GDM1 (cell line): ENCODE results near the gene SF1.

Experiments used
- DNase-seq: peaks from one replicate; lab custom pipeline; 2025; lab: John Stamatoyannopoulos, UW

The SF1 gene

DNA sequence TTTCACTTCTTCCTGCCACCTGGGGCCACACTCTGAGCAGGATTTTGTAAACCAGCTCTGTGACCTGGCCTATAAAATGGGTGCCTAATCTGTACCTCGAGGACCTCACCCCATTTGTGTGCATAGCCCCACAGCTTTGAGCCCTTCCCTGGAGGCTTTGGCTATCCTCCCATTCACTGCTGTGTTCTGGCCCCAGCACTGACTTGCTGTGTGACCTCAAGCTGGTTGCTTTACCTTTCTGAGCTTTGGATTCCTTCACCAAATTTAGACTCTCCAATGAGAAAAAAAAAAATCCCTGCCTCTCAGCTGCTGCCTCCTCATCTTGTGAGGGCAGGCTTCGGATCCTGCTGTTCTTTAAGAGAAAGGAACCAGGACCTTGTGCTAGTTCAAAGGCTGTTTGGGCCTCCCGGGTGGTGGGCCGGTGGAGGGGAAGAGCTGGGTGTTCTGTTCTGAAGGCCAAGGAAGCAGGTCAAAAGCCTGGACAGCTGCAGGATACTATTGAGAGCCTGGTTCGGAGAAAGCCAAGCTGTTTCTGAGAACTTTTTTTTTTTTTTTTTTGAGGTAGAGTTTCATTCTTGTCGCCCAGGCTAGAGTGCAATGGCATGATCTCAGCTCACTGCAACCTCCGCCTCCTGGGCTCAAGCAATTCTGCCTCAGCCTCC lies 17.5 kb downstream of the SF1 start:
- no peak for DNase-seq

DNA sequence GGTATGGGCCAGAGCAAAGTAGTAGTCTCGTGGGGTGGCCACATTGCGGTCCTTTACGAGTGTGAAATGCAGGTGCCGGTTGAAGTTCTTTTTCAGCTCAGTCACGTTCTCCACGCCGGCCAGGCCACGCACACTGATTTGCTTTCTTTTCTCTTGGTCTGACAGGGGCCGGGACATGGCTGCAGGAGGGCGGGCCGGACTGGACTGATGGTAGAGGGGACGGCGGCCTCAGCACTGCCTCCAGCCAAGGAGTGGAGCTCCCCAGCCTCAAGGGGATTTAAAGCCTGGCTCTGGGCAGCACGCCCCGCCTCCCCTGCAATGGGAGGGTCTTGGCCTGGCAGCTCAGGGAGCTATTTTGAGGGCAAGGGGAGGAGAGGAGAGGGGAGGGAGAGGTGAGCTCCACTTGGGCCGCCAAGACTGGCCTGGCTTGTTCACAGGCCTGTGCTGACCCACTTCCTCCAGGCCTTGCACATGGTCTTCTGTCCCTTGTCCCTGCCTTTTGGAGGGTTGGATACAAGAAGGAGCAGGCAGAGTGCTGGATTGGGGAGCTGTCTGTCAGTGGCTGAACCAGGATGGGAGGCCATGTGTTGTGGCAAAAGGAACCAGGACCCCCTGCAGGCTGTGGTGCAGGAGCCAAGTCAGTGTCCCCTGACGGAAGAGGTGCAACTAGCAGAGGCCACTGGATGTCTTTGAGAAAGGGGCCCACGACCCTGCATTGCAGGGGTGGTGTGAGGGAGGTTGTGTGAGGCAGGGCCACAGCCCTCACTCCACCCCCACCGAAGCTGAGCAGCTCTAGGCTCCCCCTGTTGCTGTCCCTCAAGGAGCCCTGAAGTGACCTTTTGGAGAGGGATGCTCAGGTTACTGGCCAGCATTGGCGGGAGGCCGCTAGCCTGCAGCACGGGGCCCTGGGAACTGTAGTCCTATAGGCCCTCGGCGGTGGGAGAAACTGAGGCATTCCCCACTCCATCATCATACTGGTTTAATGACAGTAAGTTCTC lies 18.3 kb downstream of the SF1 start, which contains the start of gene PYGM:
TSS of gene PYGM (minus strand) at position 253 of the 998 bp plus-strand sequence. CDS start at position 177, 76 bp downstream.
- no peak for DNase-seq

DNA sequence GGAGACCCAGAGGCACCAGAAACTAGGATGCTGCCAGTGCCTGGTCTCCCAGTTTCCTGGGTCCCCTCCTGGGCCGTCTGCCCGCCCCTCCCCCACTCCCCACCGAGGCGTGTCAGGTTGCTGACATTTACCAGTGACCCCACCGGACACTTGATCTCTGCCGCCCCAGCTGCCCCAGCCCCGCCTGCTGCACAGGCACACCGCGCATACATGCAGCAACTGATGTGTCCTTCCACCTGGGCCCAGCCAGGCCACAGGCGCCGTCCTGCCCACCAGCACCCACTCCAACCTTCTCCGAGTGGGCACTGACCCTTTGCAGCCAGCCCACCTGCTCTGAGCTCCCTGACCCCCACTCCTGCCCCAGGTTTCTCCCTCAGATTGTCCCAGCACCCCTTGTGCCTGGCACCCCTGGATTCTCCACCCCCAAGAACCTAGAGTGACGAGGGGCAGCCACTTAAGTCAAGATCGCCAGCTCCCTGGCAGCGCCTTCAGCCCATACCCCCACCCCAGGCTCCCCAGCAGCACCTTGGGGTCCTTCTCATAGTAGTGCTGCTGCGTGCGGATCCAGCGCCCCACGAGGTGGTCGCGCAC lies 19.1 kb downstream of the SF1 start:
- no peak for DNase-seq

DNA sequence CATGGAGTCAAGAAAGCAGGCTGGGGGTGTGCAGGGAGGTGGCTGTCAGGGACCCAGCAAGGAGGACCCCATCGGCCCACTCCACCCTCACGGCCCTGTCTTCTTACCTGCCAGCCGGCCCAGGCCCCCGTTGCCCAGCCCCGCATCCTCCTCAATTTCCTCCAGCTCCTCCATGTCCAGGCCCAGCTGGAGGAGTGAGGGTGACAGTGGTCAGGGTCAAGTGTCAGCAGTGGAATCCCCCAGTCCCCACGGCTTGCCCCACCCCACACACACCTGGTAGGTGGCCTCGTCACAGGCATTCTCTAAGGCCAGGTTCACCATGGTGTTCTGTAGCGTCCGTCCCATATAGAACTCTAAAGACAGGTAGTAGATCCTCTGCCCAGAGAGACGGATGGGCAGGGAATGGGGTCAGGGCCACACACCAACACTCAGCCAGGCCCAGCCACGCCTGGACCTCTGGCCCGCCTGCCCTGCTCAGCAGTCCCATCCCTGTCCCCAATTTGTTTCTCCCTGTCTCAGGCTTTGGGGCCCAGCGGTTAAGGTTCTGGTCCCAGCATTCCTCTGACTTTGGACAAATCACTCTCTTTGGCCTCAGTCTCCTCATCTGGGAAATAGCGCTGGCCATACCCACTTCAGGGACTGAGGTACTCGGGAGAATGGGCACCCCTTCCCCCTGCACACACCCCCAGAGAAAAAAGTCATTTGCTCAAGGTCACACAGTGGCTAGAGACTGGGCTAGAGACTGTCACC lies 19.8 kb downstream of the SF1 start:
- no peak for DNase-seq

DNA sequence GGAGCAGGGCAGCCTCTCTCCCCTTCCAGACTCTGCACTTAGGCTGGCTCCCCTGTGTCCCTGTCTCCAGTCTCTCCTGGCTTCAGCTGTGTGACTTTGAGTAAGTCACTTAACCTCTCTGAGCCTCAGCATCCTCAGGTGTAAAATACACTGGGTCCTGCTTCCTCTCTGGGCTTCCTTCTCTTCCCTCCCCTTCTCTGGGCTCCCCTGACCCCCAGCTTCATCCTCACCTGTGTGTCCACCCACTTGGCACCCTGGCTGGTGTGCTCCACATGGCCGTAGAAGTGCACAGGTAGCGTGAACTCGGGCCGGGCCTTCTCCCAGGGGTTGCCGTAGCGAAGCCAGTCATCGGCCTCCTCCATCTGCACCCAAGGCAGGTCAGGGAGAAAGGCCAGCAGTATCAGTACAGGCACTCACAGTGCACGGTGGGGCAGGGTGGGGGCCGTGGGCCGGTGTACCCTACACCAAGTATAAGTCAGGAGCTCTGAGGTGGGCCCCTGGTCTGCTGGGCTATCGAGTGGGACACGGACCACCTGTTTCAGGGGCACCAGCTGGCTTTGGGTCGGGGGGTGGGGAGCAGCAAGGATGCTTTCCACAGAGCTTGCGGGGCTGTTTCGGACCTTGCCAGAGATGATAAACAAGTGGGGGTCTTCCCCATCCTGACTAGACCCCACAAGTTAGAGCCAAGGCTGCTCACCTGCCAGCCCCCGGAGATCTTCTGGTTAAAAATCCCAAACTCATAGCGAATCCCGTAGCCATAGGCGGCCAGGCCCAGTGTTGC lies 20.6 kb downstream of the SF1 start:
- no peak for DNase-seq

DNA sequence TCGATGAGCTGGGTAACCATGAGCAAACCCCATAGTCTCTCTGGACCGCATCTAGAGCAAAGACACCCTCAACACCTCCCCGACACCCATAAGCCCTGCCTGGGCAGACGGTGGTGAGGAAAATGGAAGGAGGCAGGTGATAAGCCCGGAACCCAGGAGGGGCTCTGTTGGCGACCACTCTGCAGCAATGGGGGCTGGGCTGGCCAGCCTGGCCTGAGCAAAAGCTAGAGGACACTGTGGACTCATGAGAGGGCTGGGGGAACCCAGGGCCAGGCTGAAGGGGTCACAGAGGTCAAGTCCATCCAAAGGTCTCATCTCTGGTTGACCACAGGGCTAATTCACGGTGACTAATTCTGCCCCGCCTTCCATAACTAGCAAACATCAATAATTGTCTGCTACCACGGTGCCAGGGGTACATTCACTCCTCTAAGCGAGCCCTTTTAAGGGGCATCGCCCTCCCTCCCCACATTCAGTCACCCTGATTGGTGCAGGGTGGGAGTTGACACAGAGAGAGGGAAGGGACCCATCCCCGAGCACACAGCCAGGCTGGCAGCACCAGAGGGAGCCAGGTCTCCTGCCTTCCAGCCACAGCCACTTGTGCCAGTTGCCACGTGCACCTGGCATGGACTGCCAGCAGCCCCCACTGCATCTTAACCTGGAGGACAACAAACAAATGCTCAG lies 22.5 kb downstream of the SF1 start:
- no peak for DNase-seq

DNA sequence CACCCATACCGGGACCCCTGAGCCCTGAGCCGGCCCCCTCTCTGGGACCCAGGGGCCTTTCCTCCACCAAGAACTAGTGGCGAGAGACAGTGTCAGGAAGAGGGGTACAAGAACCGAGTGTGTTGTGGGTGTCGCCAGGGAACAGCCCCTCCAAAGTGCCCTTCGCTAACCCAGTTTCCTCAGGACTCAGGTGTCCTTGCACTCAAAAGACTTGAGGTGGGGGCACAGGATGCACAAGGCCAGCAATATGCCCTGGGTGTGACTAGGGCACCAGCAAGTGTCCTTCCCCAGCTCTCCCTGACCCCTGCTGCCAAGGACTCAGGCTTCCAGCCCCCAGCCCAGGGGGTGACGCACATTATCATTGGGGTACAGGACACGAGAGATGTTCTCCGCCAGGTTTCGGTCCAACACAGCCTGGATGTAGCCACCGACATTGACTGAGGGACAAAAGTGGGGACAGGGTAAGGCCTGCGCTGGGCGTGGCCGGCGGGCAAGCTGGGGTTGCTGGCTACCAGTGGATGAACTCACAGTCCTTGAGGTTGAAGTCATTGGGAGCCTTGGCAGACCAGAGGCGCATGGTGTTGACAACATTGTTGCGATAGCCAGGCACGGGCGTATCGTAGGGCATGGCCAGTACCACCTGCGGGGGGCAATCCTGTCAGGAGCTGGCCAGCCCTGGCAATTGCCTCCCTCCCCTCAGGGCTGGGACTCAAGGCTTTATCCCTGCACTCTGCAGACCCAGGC lies 23.3 kb downstream of the SF1 start:
- DNase-seq, result no peak

DNA sequence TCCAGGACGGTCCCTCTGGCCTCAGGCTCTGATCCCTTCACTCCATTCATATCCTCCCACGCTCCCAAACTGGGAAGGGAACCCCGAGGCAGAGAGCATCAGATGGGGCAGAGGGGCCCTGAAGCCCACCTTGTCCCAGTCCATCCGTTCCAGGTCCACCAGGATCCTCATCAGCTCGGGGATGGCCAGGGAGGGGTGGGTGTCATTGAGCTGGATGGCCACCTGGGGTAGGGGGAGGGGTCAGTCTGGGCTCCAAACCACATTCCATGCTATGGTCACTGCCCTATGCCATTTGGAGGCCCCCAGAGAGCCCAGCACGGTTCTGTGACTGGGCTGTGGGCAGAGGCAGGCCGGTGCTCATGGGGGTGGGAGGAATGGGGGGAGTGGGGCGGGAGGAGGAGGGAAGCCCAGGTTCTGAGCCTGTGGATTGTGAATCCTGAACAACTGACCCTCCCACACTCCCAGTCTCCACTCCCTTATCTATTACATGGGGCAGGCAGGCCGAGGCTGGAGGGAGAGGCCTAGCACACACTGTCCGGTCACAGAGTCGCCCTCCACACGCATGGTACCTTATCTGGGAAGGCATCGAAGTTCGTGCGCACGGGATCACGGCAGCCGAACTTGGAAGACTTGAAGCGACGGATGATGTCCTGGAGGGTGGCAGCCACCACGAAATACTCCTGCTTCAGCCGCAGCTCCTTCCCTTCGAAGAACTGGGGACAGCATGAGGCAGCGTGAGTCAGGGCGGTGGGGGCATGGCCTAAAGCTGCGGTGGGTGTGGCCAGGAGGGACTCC lies 24.0 kb downstream of the SF1 start:
- DNase-seq, result no peak

DNA sequence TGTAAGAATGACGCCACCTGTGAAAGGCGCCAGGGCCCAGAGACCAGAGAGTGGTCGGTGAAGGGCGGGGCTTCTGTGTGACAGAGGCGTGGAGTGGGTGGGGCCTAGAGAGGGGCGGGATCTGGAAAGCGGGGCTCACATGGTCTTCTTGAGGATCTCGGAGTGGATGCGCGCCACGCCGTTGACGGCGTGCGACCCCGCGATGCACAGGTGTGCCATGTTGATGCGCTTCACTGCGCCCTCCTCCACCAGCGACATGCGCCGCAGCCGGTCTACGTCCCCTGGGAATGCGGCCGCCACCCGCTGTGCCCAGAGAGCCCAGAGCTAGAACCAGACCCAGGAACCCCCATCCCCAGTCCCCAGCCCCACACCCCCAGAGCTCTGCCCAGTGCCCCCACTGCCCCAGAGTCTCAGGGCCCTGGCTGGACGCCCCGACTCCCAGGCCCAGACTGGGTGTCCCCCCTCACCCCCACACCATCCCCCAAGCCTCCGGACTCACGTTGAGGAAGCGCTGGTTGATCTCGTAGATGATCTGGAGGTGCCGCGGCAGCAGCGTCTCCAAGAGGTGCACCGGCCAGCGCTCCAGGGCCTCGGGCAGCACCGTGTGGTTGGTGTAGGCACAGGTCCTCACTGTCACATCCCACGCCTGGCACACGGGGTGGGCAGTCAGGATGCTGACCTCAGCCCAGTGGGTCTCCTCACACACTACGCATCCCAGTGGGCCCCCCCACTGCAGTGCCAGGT lies 24.8 kb downstream of the SF1 start:
- no peak for DNase-seq

DNA sequence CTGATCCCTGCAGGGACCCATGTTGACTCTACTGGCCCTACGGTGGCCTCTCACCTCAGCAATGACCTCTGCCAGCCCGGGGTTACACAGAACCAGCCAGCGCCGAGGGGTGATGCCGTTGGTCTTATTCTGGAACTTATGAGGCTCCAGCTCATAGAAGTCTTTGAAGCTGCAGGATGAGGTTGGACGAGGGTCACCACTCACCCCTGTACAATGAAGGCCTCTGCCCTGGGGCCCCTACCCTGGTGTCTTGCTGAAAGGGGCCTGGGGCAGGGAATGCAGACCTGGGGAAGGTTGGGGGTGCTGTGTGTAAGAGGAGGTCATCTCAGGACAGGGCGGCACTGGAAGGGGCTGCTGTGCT lies 25.3 kb downstream of the SF1 start:
- DNase-seq, result no peak

DNA sequence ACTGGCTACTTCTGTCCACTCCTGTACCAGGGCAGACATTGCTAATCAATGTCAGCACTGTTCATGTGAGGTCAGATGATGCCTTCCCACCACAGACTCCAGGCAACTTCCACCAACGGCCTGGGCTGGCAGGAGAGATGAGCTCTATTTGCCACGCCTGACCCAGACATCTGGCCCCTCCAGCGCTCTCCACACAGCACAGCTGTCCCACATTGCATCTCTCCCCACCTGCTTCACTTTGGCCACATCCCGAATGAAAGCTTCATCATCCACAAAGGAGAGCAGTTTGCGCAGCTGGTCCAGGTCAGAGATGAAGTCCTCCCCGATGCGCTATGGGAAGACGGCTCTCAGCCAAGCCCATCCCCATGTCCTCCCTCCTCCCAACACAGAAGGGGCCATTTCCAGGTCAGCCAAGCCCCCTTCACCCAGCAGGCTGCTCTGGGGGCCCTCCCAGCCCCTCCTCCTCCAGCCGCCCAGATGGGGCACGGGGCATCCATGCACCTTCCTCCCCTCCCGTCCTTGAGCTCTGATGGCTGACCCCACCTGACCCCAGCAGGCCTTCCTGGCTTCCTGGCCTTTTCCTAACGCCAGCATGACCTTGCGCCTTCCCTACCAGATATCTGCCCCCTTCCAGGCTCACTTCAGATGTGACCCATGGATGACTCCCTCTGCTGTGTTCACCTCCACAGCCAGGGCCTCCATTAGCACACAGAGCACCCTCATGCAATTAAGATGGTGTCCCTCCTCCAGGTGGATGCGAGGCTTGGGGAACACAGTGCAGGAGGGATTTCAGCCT lies 26.0 kb downstream of the SF1 start:
- DNase-seq, result no peak

DNA sequence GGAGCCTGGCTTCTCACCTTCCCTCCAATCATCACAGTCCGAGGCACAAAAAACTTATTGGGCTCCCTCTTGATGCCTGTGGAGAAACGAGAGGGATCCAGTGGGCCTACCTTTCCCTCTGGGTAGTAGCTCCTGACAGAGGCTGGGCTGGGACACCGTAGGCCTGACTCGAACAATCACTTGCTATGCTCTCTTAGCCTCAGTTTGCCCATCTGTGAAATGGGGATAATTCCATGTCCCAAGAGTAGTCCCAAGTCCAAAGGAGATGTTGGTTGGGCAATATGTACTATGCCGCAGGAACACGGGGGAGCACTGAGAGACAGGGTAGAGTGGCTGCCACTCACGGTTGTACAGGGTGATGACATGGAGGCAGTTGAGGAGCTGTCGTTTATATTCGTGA lies 26.8 kb downstream of the SF1 start:
- DNase-seq, result no peak

DNA sequence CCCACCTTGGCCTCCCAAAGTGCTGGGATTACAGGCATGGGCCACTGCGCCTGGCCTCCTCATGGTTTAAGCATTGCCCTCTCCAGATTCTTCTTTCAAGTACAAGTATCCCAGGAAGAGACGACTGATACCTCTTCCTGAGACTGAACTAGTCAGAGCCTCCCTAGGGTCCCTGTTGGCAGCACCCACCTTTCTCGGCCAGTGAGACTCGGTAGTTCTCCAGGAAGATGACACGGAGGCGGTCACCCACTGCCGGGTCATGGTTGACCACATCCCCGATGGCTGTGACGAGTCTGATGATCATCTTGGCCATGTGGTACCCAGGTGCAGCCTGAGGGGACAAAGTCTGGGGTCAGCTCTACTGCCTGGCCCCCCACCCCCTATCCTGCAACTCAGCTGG lies 27.2 kb downstream of the SF1 start:
- no peak for DNase-seq

DNA sequence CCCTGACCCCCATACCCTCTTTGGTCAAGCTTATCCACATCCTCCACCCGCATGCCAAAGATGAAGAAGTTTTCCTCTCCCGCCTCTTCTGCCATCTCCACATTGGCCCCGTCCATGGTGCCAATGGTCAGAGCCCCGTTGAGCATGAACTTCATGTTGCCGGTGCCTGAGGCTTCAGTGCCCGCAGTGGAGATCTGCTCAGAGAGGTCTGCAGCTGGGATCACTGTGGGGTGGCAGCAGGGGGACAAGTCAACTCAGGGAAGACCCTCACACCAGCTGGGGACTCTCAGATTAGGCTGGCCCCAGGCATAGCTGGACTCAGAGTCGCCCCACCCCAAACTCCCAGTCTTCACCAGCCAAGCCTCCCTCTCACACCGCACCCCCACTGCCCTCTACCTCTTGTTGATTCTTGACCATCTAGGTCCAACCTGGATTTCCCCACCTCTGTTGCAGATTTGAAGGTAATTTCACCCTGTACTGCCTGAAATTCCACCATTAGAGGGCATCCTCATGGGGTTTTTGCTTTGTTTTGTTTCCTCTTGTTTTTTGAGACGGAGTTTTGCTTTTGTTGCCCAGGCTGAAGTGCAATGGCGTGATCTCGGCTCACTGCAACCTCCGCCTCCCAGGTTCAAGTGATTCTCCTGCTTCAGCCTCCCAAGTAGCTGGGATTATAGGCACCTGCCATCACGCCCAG lies 27.8 kb downstream of the SF1 start:
- DNase-seq, result no peak

DNA sequence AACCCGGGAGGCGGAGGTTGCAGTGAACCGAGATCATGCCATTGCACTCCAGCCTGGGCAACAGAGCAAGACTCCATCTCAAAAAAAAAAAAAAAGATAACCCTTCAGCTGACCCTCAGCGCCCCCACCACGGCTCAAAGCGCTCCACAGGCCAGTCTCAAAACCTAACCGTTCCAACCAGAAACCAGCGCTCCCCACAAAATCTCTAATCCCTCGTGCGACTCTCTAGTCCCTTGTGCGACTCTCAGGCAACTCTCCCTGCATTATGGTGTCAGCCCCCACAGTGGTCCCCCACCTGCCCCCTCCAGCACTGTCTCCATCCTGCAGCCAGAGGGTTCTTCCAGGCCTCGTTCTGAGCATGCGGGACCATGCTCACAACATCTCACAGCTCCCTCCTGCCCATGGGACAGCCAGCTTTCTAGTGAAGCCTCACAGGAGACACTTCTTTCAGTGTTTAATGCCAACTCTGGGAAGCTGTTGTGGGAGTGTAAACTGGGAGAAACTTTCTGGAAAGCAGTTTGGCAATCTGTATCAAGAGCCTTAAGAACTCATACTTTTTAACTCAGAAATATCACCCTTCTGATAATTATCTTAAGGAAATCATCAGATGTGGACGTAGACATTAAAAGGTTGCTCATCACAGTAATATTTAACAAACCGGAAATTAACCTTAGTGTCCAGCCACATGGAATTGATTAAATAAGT lies 30.2 kb downstream of the SF1 start:
- no peak for DNase-seq

DNA sequence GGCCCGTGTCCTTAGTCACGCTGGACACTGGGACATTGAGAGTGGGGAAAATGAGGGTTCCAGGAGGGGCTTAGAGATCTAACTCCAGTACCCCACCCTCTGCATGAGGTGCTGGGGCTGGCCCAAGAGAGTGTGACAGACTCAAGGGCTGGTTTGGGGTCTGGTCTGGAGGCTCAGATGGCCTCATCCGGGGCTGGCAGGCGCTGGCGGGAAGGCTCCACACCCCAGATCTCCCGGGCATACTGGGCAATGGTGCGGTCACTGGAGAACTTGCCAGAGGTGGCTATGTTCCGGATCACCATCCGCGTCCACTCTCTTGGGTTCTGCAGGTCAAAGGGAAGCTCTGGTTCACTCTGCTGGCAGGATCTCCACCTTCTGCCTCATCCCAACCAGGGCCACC lies 31.9 kb downstream of the SF1 start:
- DNase-seq, result no peak
